Progenitor cell of endocrine pancreas (in vitro differentiated cells): ENCODE measurements around the gene CENPP. TPM values are rescaled to one million over a fixed set of nuclear protein-coding genes. Genes with fewer than 3 reads are reported as not detected.

Experiments
- DNase-seq: peaks from one replicate; pipeline ENCODE4 v3.0.0; 2021; ENCODE audit warnings: low spot score; ENCODE audit not compliant: unreplicated experiment
- H3K27ac Mint-ChIP-seq: 2 replicates; pipeline ENCODE4 v1.8.0; 2021; ENCODE audit warnings: mild to moderate bottlenecking, moderate library complexity, mixed read lengths
- H3K27me3 Mint-ChIP-seq: 2 replicates; pipeline ENCODE4 v1.8.0; 2021; ENCODE audit warnings: mixed read lengths
- H3K36me3 Mint-ChIP-seq: 2 replicates; pipeline ENCODE4 v1.8.0; 2022; ENCODE audit warnings: mixed read lengths; ENCODE audit not compliant: insufficient read depth
- H3K4me1 Mint-ChIP-seq: 2 replicates; pipeline ENCODE4 v1.8.0; 2021; ENCODE audit warnings: low read depth, mixed read lengths
- H3K4me3 Mint-ChIP-seq: 2 replicates; pipeline ENCODE4 v1.8.0; 2021; ENCODE audit warnings: low read depth, mild to moderate bottlenecking, moderate library complexity, mixed read lengths
- H3K9me3 Mint-ChIP-seq: 2 replicates; pipeline ENCODE4 v1.8.0; 2021; ENCODE audit warnings: low read depth, mixed read lengths
- CTCF ChIP-seq: fragments of 200-600 bp; sonication (generic); IDR thresholded peaks from one replicate; pipeline ENCODE4 v1.5.0; 2021; ENCODE audit warnings: antibody characterized with exemption, mild to moderate bottlenecking; ENCODE audit not compliant: unreplicated experiment
- total RNA-seq: library from RNA; stranded (reverse); gene quantifications from 2 replicates; pipeline ENCODE4 v1.2.1, GENCODE V29; 2021

CENPP gene
- total RNA-seq, 1 donor from 2014 or later = 5.0 TPM

GRCh38 chr9:92482329-92482728, 156.6 kb downstream of the CENPP start, which contains the start of gene ASPN:
TSS of gene ASPN (minus strand) at chr9:92482506.
- H3K27ac Mint-ChIP-seq = no peak within 1 kb of the TSS
- peaks cover 6% of the 10 kb centered on the region for H3K4me1 Mint-ChIP-seq
- H3K36me3 Mint-ChIP-seq = no peaks in the 10 kb centered on the region
- H3K27me3 Mint-ChIP-seq = no peaks in the 10 kb centered on the region
- no peak within 1 kb of the TSS for H3K4me3 Mint-ChIP-seq
- no peak for DNase-seq
- H3K9me3 Mint-ChIP-seq = no peaks in the 10 kb centered on the region
- no peak for TF ChIP-seq CTCF

- no peak overlapping the region for H3K4me3 Mint-ChIP-seq
- H3K9me3 Mint-ChIP-seq = no peaks in the 10 kb centered on the region
- no peaks in the 10 kb centered on the region for H3K36me3 Mint-ChIP-seq
- no peak for DNase-seq
- H3K27me3 Mint-ChIP-seq = no peaks in the 10 kb centered on the region
- peaks cover 6% of the 10 kb centered on the region for H3K4me1 Mint-ChIP-seq
- H3K27ac Mint-ChIP-seq = no peak overlapping the region
- no peak for TF ChIP-seq CTCF
These were observed 157.1 kb downstream of the CENPP start for GRCh38 chr9:92482805-92483204.

GRCh38 chr9:92483627-92484545, 158.1 kb downstream of the CENPP start:
- H3K27ac Mint-ChIP-seq = no peak overlapping the region
- no peak for TF ChIP-seq CTCF
- DNase-seq = no peak
- no peaks in the 10 kb centered on the region for H3K27me3 Mint-ChIP-seq
- H3K4me1 Mint-ChIP-seq = peaks cover 6% of the 10 kb centered on the region
- no peak overlapping the region for H3K4me3 Mint-ChIP-seq
- H3K9me3 Mint-ChIP-seq = no peaks in the 10 kb centered on the region
- no peaks in the 10 kb centered on the region for H3K36me3 Mint-ChIP-seq

- TF ChIP-seq CTCF = no peak
- no peak for DNase-seq
- no peak overlapping the region for H3K4me3 Mint-ChIP-seq
- no peak overlapping the region for H3K27ac Mint-ChIP-seq
- peaks cover 6% of the 10 kb centered on the region for H3K4me1 Mint-ChIP-seq
- H3K27me3 Mint-ChIP-seq = no peaks in the 10 kb centered on the region
- H3K9me3 Mint-ChIP-seq = no peaks in the 10 kb centered on the region
- H3K36me3 Mint-ChIP-seq = no peaks in the 10 kb centered on the region
These were observed 158.8 kb downstream of the CENPP start for GRCh38 chr9:92484563-92484962.

DNA sequence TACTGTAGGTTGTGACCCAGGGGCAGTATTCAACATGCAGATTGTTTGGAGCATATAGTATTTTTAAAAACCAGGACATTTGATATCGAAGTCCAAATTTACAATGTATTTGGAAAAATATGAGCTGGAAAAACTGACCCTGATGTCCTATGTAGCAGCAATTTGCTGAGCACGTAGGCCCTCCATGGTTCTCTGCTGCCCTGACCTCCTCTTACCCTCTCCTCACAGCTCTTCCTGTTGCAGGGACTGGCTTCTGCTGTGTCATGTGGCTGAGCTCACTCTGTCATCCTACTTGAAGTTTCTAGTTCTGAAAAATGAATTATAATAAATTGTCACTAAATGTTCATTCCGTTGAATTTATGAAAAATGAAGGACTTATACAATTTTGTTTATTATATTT, 160.6 kb downstream of the CENPP start:
- H3K4me3 Mint-ChIP-seq = no peak overlapping the region
- no peaks in the 10 kb centered on the region for H3K36me3 Mint-ChIP-seq
- H3K27me3 Mint-ChIP-seq = no peaks in the 10 kb centered on the region
- H3K9me3 Mint-ChIP-seq = no peaks in the 10 kb centered on the region
- no peak overlapping the region for H3K27ac Mint-ChIP-seq
- DNase-seq = no peak
- H3K4me1 Mint-ChIP-seq = no peaks in the 10 kb centered on the region
- no peak for TF ChIP-seq CTCF
